Keratinocyte (primary cell): ENCODE data around the gene IRF9. TPM values are rescaled to one million over a fixed set of nuclear protein-coding genes. Genes with fewer than 3 reads are reported as not detected.

Experiments used
- DNase-seq: peaks from one replicate; pipeline ENCODE4 v3.0.0-alpha.2; 2011; ENCODE audit warnings: low read depth, missing footprints, low spot score
- FAIRE-seq: peaks from 2 replicates; lab custom pipeline; 2011; peaks lifted over from hg19 to GRCh38; lab: Jason Lieb, UNC
- H2AFZ ChIP-seq: 2 replicates; pipeline ENCODE4 v1.6.0; 2012; ENCODE audit warnings: low read length, control low read depth, inconsistent platforms; ENCODE audit not compliant: control insufficient read depth
- H3K27ac ChIP-seq: 2 replicates; pipeline ENCODE4 v1.5.1; 2011; ENCODE audit warnings: low read length; ENCODE audit not compliant: control insufficient read depth, insufficient read depth
- H3K27me3 ChIP-seq: 3 replicates; pipeline ENCODE4 v1.6.0; 2011; ENCODE audit warnings: low read length; ENCODE audit not compliant: control insufficient read depth, insufficient read depth; ENCODE audit errors: extremely low read depth
- H3K36me3 ChIP-seq, 2 experiments: 2 replicates in 1 of 2; 3 replicates in 1 of 2; pipeline ENCODE4 v1.5.1; 2011; ENCODE audit warnings: low read length in 2 of 2, mild to moderate bottlenecking in 1 of 2; ENCODE audit not compliant: control insufficient read depth in 2 of 2, insufficient read depth in 2 of 2; ENCODE audit errors: extremely low read depth in 1 of 2
- H3K4me1 ChIP-seq: 3 replicates; pipeline ENCODE4 v1.5.1; 2011; ENCODE audit warnings: low read length; ENCODE audit not compliant: control insufficient read depth, insufficient read depth; ENCODE audit errors: extremely low read depth
- H3K4me2 ChIP-seq: 3 replicates; pipeline ENCODE4 v1.6.0; 2011; ENCODE audit warnings: low read depth, low read length; ENCODE audit not compliant: control insufficient read depth, insufficient read depth; ENCODE audit errors: extremely low read depth
- H3K4me3 ChIP-seq, 3 experiments: fragments of 200-600 bp in 1 of 3; sonication (generic) in 1 of 3; 2 replicates in 2 of 3; 3 replicates in 1 of 3; pipeline ENCODE4 v1.5.1; 2011 to 2016; ENCODE audit warnings: low read length in 3 of 3, mild to moderate bottlenecking in 3 of 3, control low read depth in 2 of 3, inconsistent platforms in 1 of 3, low read depth in 1 of 3, mixed read lengths in 1 of 3, mixed run types in 1 of 3, moderate library complexity in 1 of 3; ENCODE audit not compliant: control insufficient read depth in 2 of 3, insufficient read depth in 2 of 3; ENCODE audit errors: extremely low read depth in 1 of 3
- H3K79me2 ChIP-seq: 2 replicates; pipeline ENCODE4 v1.6.0; 2012; ENCODE audit warnings: low read length; ENCODE audit not compliant: control insufficient read depth, insufficient read depth
- H3K9ac ChIP-seq: 3 replicates; pipeline ENCODE4 v1.6.0; 2011; ENCODE audit warnings: low read length; ENCODE audit not compliant: control insufficient read depth, insufficient read depth; ENCODE audit errors: extremely low read depth
- H3K9me1 ChIP-seq: 3 replicates; pipeline ENCODE4 v1.6.0; 2011; ENCODE audit warnings: low read length; ENCODE audit not compliant: control insufficient read depth, insufficient read depth; ENCODE audit errors: extremely low read depth
- H3K9me3 ChIP-seq: 2 replicates; pipeline ENCODE4 v1.5.1; 2012; ENCODE audit warnings: low read depth, low read length; ENCODE audit not compliant: control insufficient read depth
- H4K20me1 ChIP-seq: 3 replicates; pipeline ENCODE4 v1.6.0; 2011; ENCODE audit warnings: low read length; ENCODE audit not compliant: control insufficient read depth, insufficient read depth; ENCODE audit errors: extremely low read depth
- CTCF ChIP-seq, 3 experiments: IDR thresholded peaks in 1 of 3; conservative IDR thresholded peaks in 1 of 3; optimal IDR thresholded peaks in 1 of 3; 2 replicates in 2 of 3; 3 replicates in 1 of 3; pipeline versions ENCODE3 to v1.5.1; 2011; ENCODE audit warnings: low read length in 3 of 3, mild to moderate bottlenecking in 3 of 3, moderate library complexity in 2 of 3, control low read depth in 1 of 3, inconsistent platforms in 1 of 3; ENCODE audit not compliant: insufficient read depth in 2 of 3; ENCODE audit errors: extremely low read depth in 1 of 3
- EZH2 ChIP-seq: IDR thresholded peaks from one replicate; pipeline ENCODE4 v1.6.1; 2012; ENCODE audit warnings: inconsistent platforms, mild to moderate bottlenecking, low read length, moderate library complexity
- dilution Hi-C: fragments of 300-500 bp; cut with MboI; formaldehyde crosslinking; loops from one replicate; pipeline ENCODE4 v1.7.0; 2020; ENCODE audit warnings: low sequenced_read_pairs; ENCODE audit not compliant: extremely low pct_ligation_motif_present
- polyA plus RNA-seq, 5 experiments: library from polyadenylated mRNA; depleted of rRNA in 3 of 5; stranded (reverse) in 3 of 5; stranded (forward) in 1 of 5; unstranded in 1 of 5; fragments of >200 nt; gene quantifications; 1 replicate in 1 of 5; 2 replicates in 3 of 5; 3 replicates in 1 of 5; pipeline versions ENCODE4 v1.2.1 to v1.2.3, GENCODE V29; 2011 to 2012; ENCODE audit warnings: missing spikeins in 2 of 5, low read depth in 1 of 5, low replicate concordance in 1 of 5

Gene IRF9
- polyA plus RNA-seq, 1 donor (not counting 4 experiments of a cell fraction or from before 2014, with no cell fraction given): 117 TPM

- peaks cover 62% of the 10 kb centered on the region for H3K79me2 ChIP-seq
- dilution Hi-C loops: no loop called here
Measured at GRCh38 chr14:24147761-24148428, 13.2 kb upstream of the IRF9 start.

GRCh38 chr14:24149302-24149969 is 11.6 kb upstream of the IRF9 start:
- H3K36me3 ChIP-seq: peaks cover 24 to 39% of the 10 kb centered on the region in 2 experiments
- FAIRE-seq: no peak
- H3K27me3 ChIP-seq: no peaks in the 10 kb centered on the region
- H3K4me3 ChIP-seq: no peak overlapping the region
- H2AFZ ChIP-seq: no peak overlapping the region
- no peaks in the 10 kb centered on the region for H4K20me1 ChIP-seq
- H3K4me2 ChIP-seq: no peak overlapping the region
- H3K9me3 ChIP-seq: no peaks in the 10 kb centered on the region
- no peak overlapping the region for H3K9ac ChIP-seq
- no peak for DNase-seq
- dilution Hi-C loops: no loop called here
- peaks cover 20% of the 10 kb centered on the region for H3K4me1 ChIP-seq
- no peak overlapping the region for H3K27ac ChIP-seq
- peaks cover 56% of the 10 kb centered on the region for H3K79me2 ChIP-seq
- no peaks in the 10 kb centered on the region for H3K9me1 ChIP-seq
- TF ChIP-seq CTCF (optimal IDR thresholded peaks at IDR 0.05 in 1 of 3, IDR thresholded peaks at IDR 0.05 in 1 of 3, conservative IDR thresholded peaks at IDR 0.05 in 1 of 3; ENCODE audit: extremely low read depth in 1 of 3, insufficient read depth in 2 of 3, low read length in 3 of 3): no peak
- no peak for TF ChIP-seq EZH2

More at GRCh38 chr14:24147761-24148428, 13.2 kb upstream of the IRF9 start:
- DNase-seq: no peak
- TF ChIP-seq EZH2 (no peak), CTCF (optimal IDR thresholded peaks at IDR 0.05 in 1 of 3, IDR thresholded peaks at IDR 0.05 in 1 of 3, conservative IDR thresholded peaks at IDR 0.05 in 1 of 3; ENCODE audit: extremely low read depth in 1 of 3, insufficient read depth in 2 of 3, low read length in 3 of 3) (no peak)
- Histone ChIP-seq H3K27ac (peak overlapping the region; percentile 52), H3K9me3 (no peaks in the 10 kb centered on the region), H3K4me3 (peak overlapping the region; percentile 82 to 97 (median 91)), H2AFZ (no peak overlapping the region), H3K4me1 (peaks cover 20% of the 10 kb centered on the region), H3K9me1 (peaks cover 2% of the 10 kb centered on the region), H3K4me2 (peak overlapping the region; percentile 97), H3K36me3 (peaks cover 30 to 46% of the 10 kb centered on the region in 2 experiments), H3K9ac (peak overlapping the region; percentile 88), H4K20me1 (no peaks in the 10 kb centered on the region), H3K27me3 (no peaks in the 10 kb centered on the region)
- FAIRE-seq: no peak
